Measurements from ENCODE around the gene UBA6.
A peak's percentile ranks its signal among the peaks of the same experiment; 100 is the strongest.

Gene UBA6

DNA sequence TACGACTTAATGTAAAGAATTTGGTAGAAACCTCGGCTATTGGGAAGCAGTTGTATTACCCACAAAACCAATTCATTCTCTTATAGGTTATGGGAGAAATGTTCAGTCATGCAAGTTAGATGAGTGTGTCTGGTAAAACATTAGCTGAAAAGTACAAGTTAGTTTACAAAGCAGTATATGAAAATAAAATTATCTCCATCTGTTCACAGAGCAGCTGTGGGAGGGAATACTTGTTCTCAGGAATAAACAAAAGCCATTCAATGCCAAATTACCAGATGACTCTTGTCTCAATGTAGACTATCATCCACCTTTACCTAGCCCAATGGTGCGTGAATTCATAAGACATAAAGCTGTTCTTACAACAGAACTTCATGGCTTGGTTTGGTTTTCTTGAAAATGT is 113.8 kb downstream of the UBA6 start:
- no peaks in the 10 kb centered on the region for H3K9me3 ChIP-seq (ENCODE audit: control insufficient read depth, low read length)
- WGBS, result no CpG with 5 or more reads among the region's 3 CpGs
- H3K4me3 ChIP-seq (ENCODE audit: insufficient read depth in 1 of 2, low read depth in 1 of 2, low read length in 2 of 2), result no peak overlapping the region
- no peak overlapping the region for H3K14ac ChIP-seq (ENCODE audit: low read length in 2 of 2)
- no peaks in the 10 kb centered on the region for H3K36me3 ChIP-seq (ENCODE audit: control insufficient read depth in 1 of 2, insufficient read depth in 2 of 2, low read depth in 1 of 2, low read length in 2 of 2)
- no peak overlapping the region for H3K18ac ChIP-seq (ENCODE audit: low read depth in 1 of 2, low read length in 2 of 2)
- H2BK15ac ChIP-seq (ENCODE audit: low read depth, poor library complexity, severe bottlenecking), result no peak overlapping the region
- no peak overlapping the region for H3K4ac ChIP-seq (ENCODE audit: low read depth in 1 of 2, low read length in 2 of 2)
- H3K27ac ChIP-seq (ENCODE audit: low read length, poor library complexity, severe bottlenecking), result peak overlapping the region; percentile 40
- no peak for DNase-seq
- no peak overlapping the region for H4K91ac ChIP-seq (ENCODE audit: low read length)
- no peak overlapping the region for H2BK12ac ChIP-seq (ENCODE audit: low read length in 2 of 2)
- H2AK5ac ChIP-seq (ENCODE audit: low read length, severe bottlenecking), result no peak overlapping the region
- no peak overlapping the region for H2BK5ac ChIP-seq (ENCODE audit: low read depth, low read length, poor library complexity, severe bottlenecking)
- no peak overlapping the region for H4K8ac ChIP-seq (ENCODE audit: low read length)
- no peak overlapping the region for H3K23ac ChIP-seq (ENCODE audit: low read length in 2 of 2)
- H3K27me3 ChIP-seq (ENCODE audit: control insufficient read depth in 1 of 2, insufficient read depth in 1 of 2, low read length in 2 of 2), result no peaks in the 10 kb centered on the region
- no peak overlapping the region for H3K9ac ChIP-seq (ENCODE audit: low read length)
- H3K79me1 ChIP-seq (replicated peaks; ENCODE audit: low read length, poor library complexity, severe bottlenecking), result no peaks in the 10 kb centered on the region
- no peak overlapping the region for H2BK120ac ChIP-seq (ENCODE audit: low read depth, low read length)
- H3K4me2 ChIP-seq (ENCODE audit: low read length, poor library complexity, severe bottlenecking), result no peak overlapping the region
- H3K4me1 ChIP-seq (ENCODE audit: control insufficient read depth, insufficient read depth, low read depth, low read length), result no peaks in the 10 kb centered on the region
- no peak overlapping the region for H2AFZ ChIP-seq (ENCODE audit: low read depth, low read length)

DNA sequence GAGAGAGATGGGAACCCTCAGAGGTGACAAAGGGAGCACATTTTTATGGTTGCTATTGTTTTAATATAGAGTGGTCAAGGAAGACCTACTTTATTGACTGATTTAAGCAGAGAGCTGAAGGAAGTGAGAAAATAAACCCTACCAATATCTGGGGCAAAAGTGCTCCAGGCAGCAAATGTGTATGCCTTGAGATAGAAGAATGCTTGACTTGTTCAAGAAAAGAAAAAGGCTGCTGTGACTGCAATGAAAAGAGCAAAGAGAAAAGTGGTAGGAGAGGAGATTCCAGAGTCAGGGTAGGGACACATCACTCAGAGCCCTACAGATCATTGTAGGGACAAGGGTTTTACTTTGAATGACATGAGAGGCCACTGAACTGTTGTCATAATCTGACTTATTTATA is 116.5 kb downstream of the UBA6 start:
- H4K8ac ChIP-seq (ENCODE audit: low read length), result no peak overlapping the region
- H3K4me3 ChIP-seq (ENCODE audit: insufficient read depth in 1 of 2, low read depth in 1 of 2, low read length in 2 of 2), result no peak overlapping the region
- no peak overlapping the region for H2BK15ac ChIP-seq (ENCODE audit: low read depth, poor library complexity, severe bottlenecking)
- no peak overlapping the region for H3K18ac ChIP-seq (ENCODE audit: low read depth in 1 of 2, low read length in 2 of 2)
- H3K36me3 ChIP-seq (ENCODE audit: control insufficient read depth in 1 of 2, insufficient read depth in 2 of 2, low read depth in 1 of 2, low read length in 2 of 2), result no peaks in the 10 kb centered on the region
- no peak overlapping the region for H2BK120ac ChIP-seq (ENCODE audit: low read depth, low read length)
- H3K4me2 ChIP-seq (ENCODE audit: low read length, poor library complexity, severe bottlenecking), result no peak overlapping the region
- H3K27ac ChIP-seq (ENCODE audit: low read length, poor library complexity, severe bottlenecking), result no peak overlapping the region
- no peak overlapping the region for H2BK12ac ChIP-seq (ENCODE audit: low read length in 2 of 2)
- H2AK5ac ChIP-seq (ENCODE audit: low read length, severe bottlenecking), result no peak overlapping the region
- no peak overlapping the region for H3K9ac ChIP-seq (ENCODE audit: low read length)
- no peaks in the 10 kb centered on the region for H3K4me1 ChIP-seq (ENCODE audit: control insufficient read depth, insufficient read depth, low read depth, low read length)
- H3K9me3 ChIP-seq (ENCODE audit: control insufficient read depth, low read length), result no peaks in the 10 kb centered on the region
- H3K27me3 ChIP-seq (ENCODE audit: control insufficient read depth in 1 of 2, insufficient read depth in 1 of 2, low read length in 2 of 2), result peaks cover 0 to 2% of the 10 kb centered on the region in 2 experiments
- H3K14ac ChIP-seq (ENCODE audit: low read length in 2 of 2), result no peak overlapping the region
- H3K79me1 ChIP-seq (replicated peaks; ENCODE audit: low read length, poor library complexity, severe bottlenecking), result no peaks in the 10 kb centered on the region
- no peak for DNase-seq
- H4K91ac ChIP-seq (ENCODE audit: low read length), result no peak overlapping the region
- H3K23ac ChIP-seq (ENCODE audit: low read length in 2 of 2), result no peak overlapping the region
- no peak overlapping the region for H3K4ac ChIP-seq (ENCODE audit: low read depth in 1 of 2, low read length in 2 of 2)
- H2AFZ ChIP-seq (ENCODE audit: low read depth, low read length), result no peak overlapping the region
- no peak overlapping the region for H2BK5ac ChIP-seq (ENCODE audit: low read depth, low read length, poor library complexity, severe bottlenecking)

DNA sequence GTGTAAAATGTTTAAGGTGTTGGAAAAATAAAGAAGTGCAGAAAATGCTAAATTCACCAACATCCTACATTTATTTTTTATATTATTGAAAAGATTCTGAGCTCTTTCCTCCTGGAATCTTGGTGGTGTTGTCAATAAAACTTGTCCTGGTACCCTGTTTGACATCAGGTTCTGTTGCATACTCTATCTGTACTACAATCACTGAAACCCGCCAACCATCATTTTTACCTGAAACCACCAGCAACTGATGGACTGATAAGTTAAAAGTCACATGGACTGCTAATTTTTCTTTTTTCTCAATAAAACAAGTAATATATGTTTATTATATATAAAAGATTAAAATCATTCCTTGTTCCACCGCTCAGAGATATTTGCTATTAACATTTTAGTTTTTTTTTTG is 119.0 kb downstream of the UBA6 start:
- Histone ChIP-seq H2BK15ac (ENCODE audit: low read depth, poor library complexity, severe bottlenecking) (no peak overlapping the region), H3K79me1 (replicated peaks; ENCODE audit: low read length, poor library complexity, severe bottlenecking) (no peaks in the 10 kb centered on the region), H4K91ac (ENCODE audit: low read length) (no peak overlapping the region), H4K8ac (ENCODE audit: low read length) (no peak overlapping the region), H3K4me1 (ENCODE audit: control insufficient read depth, insufficient read depth, low read depth, low read length) (no peaks in the 10 kb centered on the region), H3K36me3 (ENCODE audit: control insufficient read depth in 1 of 2, insufficient read depth in 2 of 2, low read depth in 1 of 2, low read length in 2 of 2) (no peaks in the 10 kb centered on the region), H2AFZ (ENCODE audit: low read depth, low read length) (no peak overlapping the region), H3K4ac (ENCODE audit: low read depth in 1 of 2, low read length in 2 of 2) (no peak overlapping the region), H2BK12ac (ENCODE audit: low read length in 2 of 2) (no peak overlapping the region), H3K27ac (ENCODE audit: low read length, poor library complexity, severe bottlenecking) (no peak overlapping the region), H3K27me3 (ENCODE audit: control insufficient read depth in 1 of 2, insufficient read depth in 1 of 2, low read length in 2 of 2) (peaks cover 0 to 2% of the 10 kb centered on the region in 2 experiments), H2BK120ac (ENCODE audit: low read depth, low read length) (no peak overlapping the region), H3K9me3 (ENCODE audit: control insufficient read depth, low read length) (no peaks in the 10 kb centered on the region), H3K4me2 (ENCODE audit: low read length, poor library complexity, severe bottlenecking) (no peak overlapping the region), H3K9ac (ENCODE audit: low read length) (no peak overlapping the region), H3K23ac (ENCODE audit: low read length in 2 of 2) (no peak overlapping the region), H2BK5ac (ENCODE audit: low read depth, low read length, poor library complexity, severe bottlenecking) (no peak overlapping the region), H3K4me3 (ENCODE audit: insufficient read depth in 1 of 2, low read depth in 1 of 2, low read length in 2 of 2) (no peak overlapping the region), H3K14ac (ENCODE audit: low read length in 2 of 2) (no peak overlapping the region), H3K18ac (ENCODE audit: low read depth in 1 of 2, low read length in 2 of 2) (no peak overlapping the region), H2AK5ac (ENCODE audit: low read length, severe bottlenecking) (no peak overlapping the region)
- WGBS, result 100% methylated on average over 1 of the region's 2 CpGs
- DNase-seq, result no peak

DNA sequence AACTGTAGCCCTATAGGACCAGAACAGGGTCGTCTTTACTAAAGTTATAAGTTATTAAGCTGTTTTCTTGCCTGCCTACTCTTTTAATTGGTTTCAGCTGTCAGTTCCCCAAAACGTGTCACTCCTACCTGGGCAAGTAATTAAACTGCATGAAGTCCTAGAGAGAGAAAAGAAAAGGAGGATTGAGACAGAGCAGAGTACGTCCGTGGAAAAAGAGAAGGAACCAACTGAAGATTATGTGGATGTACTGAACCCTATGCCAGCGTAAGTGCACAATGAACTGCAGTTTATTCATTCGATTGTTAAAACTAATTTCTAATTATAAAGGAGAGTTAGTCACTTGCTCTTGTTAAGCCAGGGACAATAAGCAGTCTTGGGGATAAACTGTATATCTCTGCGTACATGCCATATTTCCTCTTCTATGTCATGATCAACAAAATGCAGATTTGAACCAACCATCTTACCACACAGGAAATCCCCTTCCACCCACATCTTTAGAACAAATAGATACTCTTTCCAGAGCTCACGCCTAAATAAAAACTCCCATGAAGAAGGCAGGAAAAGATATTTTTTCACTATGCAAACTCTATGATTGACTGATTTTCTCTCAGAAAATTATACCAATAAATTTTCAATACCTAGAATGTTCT is 119.6 kb downstream of the UBA6 start:
- Histone ChIP-seq H3K4me3 (ENCODE audit: insufficient read depth in 1 of 2, low read depth in 1 of 2, low read length in 2 of 2) (no peak overlapping the region), H3K9me3 (ENCODE audit: control insufficient read depth, low read length) (no peaks in the 10 kb centered on the region), H3K23ac (ENCODE audit: low read length in 2 of 2) (no peak overlapping the region), H3K9ac (ENCODE audit: low read length) (no peak overlapping the region), H3K79me1 (replicated peaks; ENCODE audit: low read length, poor library complexity, severe bottlenecking) (no peaks in the 10 kb centered on the region), H3K36me3 (ENCODE audit: control insufficient read depth in 1 of 2, insufficient read depth in 2 of 2, low read depth in 1 of 2, low read length in 2 of 2) (no peaks in the 10 kb centered on the region), H2BK5ac (ENCODE audit: low read depth, low read length, poor library complexity, severe bottlenecking) (no peak overlapping the region), H4K8ac (ENCODE audit: low read length) (no peak overlapping the region), H3K14ac (ENCODE audit: low read length in 2 of 2) (no peak overlapping the region), H2BK120ac (ENCODE audit: low read depth, low read length) (no peak overlapping the region), H3K4ac (ENCODE audit: low read depth in 1 of 2, low read length in 2 of 2) (no peak overlapping the region), H3K27me3 (ENCODE audit: control insufficient read depth in 1 of 2, insufficient read depth in 1 of 2, low read length in 2 of 2) (peaks cover 0 to 2% of the 10 kb centered on the region in 2 experiments), H4K91ac (ENCODE audit: low read length) (no peak overlapping the region), H2BK15ac (ENCODE audit: low read depth, poor library complexity, severe bottlenecking) (no peak overlapping the region), H3K18ac (ENCODE audit: low read depth in 1 of 2, low read length in 2 of 2) (no peak overlapping the region), H2BK12ac (ENCODE audit: low read length in 2 of 2) (no peak overlapping the region), H3K4me2 (ENCODE audit: low read length, poor library complexity, severe bottlenecking) (no peak overlapping the region), H3K4me1 (ENCODE audit: control insufficient read depth, insufficient read depth, low read depth, low read length) (no peaks in the 10 kb centered on the region), H2AK5ac (ENCODE audit: low read length, severe bottlenecking) (no peak overlapping the region), H2AFZ (ENCODE audit: low read depth, low read length) (no peak overlapping the region), H3K27ac (ENCODE audit: low read length, poor library complexity, severe bottlenecking) (no peak overlapping the region)
- DNase-seq, result no peak
- 84% methylated on average over 6 of the region's 8 CpGs for WGBS
